Vagina (tissue), 2 donors: ENCODE measurements around the gene TENT4A. TPM values are rescaled to one million over a fixed set of nuclear protein-coding genes. Genes with fewer than 3 reads are reported as not detected.

Source experiments
- DNase-seq, 2 donors: peaks; one replicate each; pipeline ENCODE4 v3.0.0-alpha.2; 2017; ENCODE audit errors: extremely low spot score in 2 of 2
- H3K27ac ChIP-seq: fragments of 200-600 bp; sonication (generic); one replicate; pipeline ENCODE4 v1.5.1; 2019
- H3K27me3 ChIP-seq: fragments of 200-600 bp; sonication (generic); one replicate; pipeline ENCODE4 v1.5.1; 2019
- H3K36me3 ChIP-seq, 2 donors: fragments of 200-600 bp; sonication (generic); one replicate each; pipeline ENCODE4 v1.5.1; 2017 to 2019
- H3K4me1 ChIP-seq: fragments of 200-600 bp; sonication (generic); one replicate; pipeline ENCODE4 v1.5.1; 2019
- H3K4me3 ChIP-seq, 2 donors: fragments of 200-600 bp; sonication (generic); 1 replicate in 1 of 2; 2 replicates in 1 of 2; pipeline ENCODE4 v1.5.1; 2016 to 2019
- H3K9me3 ChIP-seq: fragments of 200-600 bp; sonication (generic); one replicate; pipeline ENCODE4 v1.5.1; 2019
- CTCF ChIP-seq, 3 experiments: fragments of 450-650 bp in 2 of 3; fragments of 200-600 bp in 1 of 3; sonication (generic) in 1 of 3; IDR thresholded peaks; one replicate each; pipeline ENCODE4 v1.5.1; 2017 to 2019; ENCODE audit warnings: antibody characterized with exemption in 3 of 3, mild to moderate bottlenecking in 2 of 3, moderate library complexity in 2 of 3
- POLR2A ChIP-seq, 2 donors: fragments of 450-650 bp; IDR thresholded peaks; one replicate each; pipeline ENCODE4 v1.6.1; 2017; ENCODE audit warnings: antibody characterized with exemption in 2 of 2, mild to moderate bottlenecking in 2 of 2, moderate library complexity in 2 of 2
- POLR2AphosphoS5 ChIP-seq, 2 donors: sonication (generic); formaldehyde crosslinking; IDR thresholded peaks; one replicate each; pipeline ENCODE4 v1.9.0; 2017; ENCODE audit warnings: antibody characterized with exemption in 2 of 2, mild to moderate bottlenecking in 2 of 2, low read depth in 1 of 2; ENCODE audit not compliant: insufficient read depth in 1 of 2
- intact Hi-C: fragments of 100-400 bp; cut with DNase I; formaldehyde crosslinking; loops from one replicate; pipeline ENCODE4 v1.15.1; 2023
- total RNA-seq: library from RNA; depleted of rRNA; stranded (reverse); fragments of >200 nt; gene quantifications from one replicate; pipeline ENCODE4 v1.2.3, GENCODE V29; 2016

The TENT4A gene
- total RNA-seq, 1 donor from 2014 or later = 38.1 TPM

GRCh38 chr5:6712142-6712576, 1.1 kb upstream of the TENT4A start:
- peak overlapping the region; percentile 96 for H3K27ac ChIP-seq
- no peaks in the 10 kb centered on the region for H3K36me3 ChIP-seq
- peak in 1 of 2 donors; percentile 95 for DNase-seq
- no peaks in the 10 kb centered on the region for H3K9me3 ChIP-seq
- peaks cover 34% of the 10 kb centered on the region for H3K4me1 ChIP-seq
- peak overlapping the region; percentile 58 to 74 for H3K4me3 ChIP-seq
- H3K27me3 ChIP-seq = no peaks in the 10 kb centered on the region
- TF ChIP-seq POLR2AphosphoS5 (IDR thresholded peaks at IDR 0.05; ENCODE audit: insufficient read depth in 1 of 2, low read depth in 1 of 2) (peak in 1 of 2 donors; percentile 46), CTCF (IDR thresholded peaks at IDR 0.05) (no peak)
- intact Hi-C loops = no loop called here

GRCh38 chr5:6712577-6713273, 507 bp upstream of the TENT4A start:
- Histone ChIP-seq H3K4me1 (peaks cover 40% of the 10 kb centered on the region), H3K4me3 (peak overlapping the region; percentile 58 to 74), H3K9me3 (no peaks in the 10 kb centered on the region), H3K36me3 (no peaks in the 10 kb centered on the region), H3K27ac (peak overlapping the region; percentile 96), H3K27me3 (no peaks in the 10 kb centered on the region)
- no peak for TF ChIP-seq CTCF (IDR thresholded peaks at IDR 0.05)
- TF ChIP-seq POLR2AphosphoS5 (IDR thresholded peaks at IDR 0.05; ENCODE audit: insufficient read depth in 1 of 2, low read depth in 1 of 2) = peak in 1 of 2 donors; percentile 63
- TF ChIP-seq POLR2A (IDR thresholded peaks at IDR 0.05) = peak in 1 of 2 donors; percentile 66
- DNase-seq = peak; percentile 97 to 98
- intact Hi-C loops = no loop called here

- H3K4me1 ChIP-seq = peaks cover 57% of the 10 kb centered on the region
Observed at GRCh38 chr5:6714226-6715041, 1.2 kb downstream of the TENT4A start.

GRCh38 chr5:6715271-6715670, 2.0 kb downstream of the TENT4A start:
- H3K27me3 ChIP-seq = no peaks in the 10 kb centered on the region
- H3K36me3 ChIP-seq = no peaks in the 10 kb centered on the region
- no peaks in the 10 kb centered on the region for H3K9me3 ChIP-seq
- H3K4me1 ChIP-seq = peaks cover 65% of the 10 kb centered on the region
- peak overlapping the region; percentile 74 to 90 for H3K4me3 ChIP-seq
- TF ChIP-seq POLR2A (IDR thresholded peaks at IDR 0.05) = no peak
- no peak for TF ChIP-seq CTCF (IDR thresholded peaks at IDR 0.05)
- no peak for TF ChIP-seq POLR2AphosphoS5 (IDR thresholded peaks at IDR 0.05; ENCODE audit: insufficient read depth in 1 of 2, low read depth in 1 of 2)
- DNase-seq = no peak
- no peak overlapping the region for H3K27ac ChIP-seq
- intact Hi-C loops = no loop called here

More at GRCh38 chr5:6714226-6715041, 1.2 kb downstream of the TENT4A start:
- Histone ChIP-seq H3K36me3 (no peaks in the 10 kb centered on the region), H3K9me3 (no peaks in the 10 kb centered on the region), H3K27me3 (no peaks in the 10 kb centered on the region), H3K4me3 (peak overlapping the region; percentile 74 to 90), H3K27ac (peak overlapping the region; percentile 35)
- intact Hi-C loops = loop anchor here (1.0 kb wide), 1 partner anchor 81 kb away; the partner anchor contains the start of genes NSUN2 and SRD5A1
- DNase-seq = peak in 1 of 2 donors; percentile 84
- no peak for TF ChIP-seq POLR2AphosphoS5 (IDR thresholded peaks at IDR 0.05; ENCODE audit: insufficient read depth in 1 of 2, low read depth in 1 of 2)
- TF ChIP-seq POLR2A (IDR thresholded peaks at IDR 0.05) = no peak
- no peak for TF ChIP-seq CTCF (IDR thresholded peaks at IDR 0.05)
